Peyer's patch (tissue), 4 donors: ENCODE data around the gene LRRC1. TPM values are rescaled to one million over a fixed set of nuclear protein-coding genes. Genes with fewer than 3 reads are reported as not detected.
A peak's percentile ranks its signal among the peaks of the same experiment; 100 is the strongest.

Source experiments
- DNase-seq, 3 donors: peaks; one replicate each; pipeline ENCODE4 v3.0.0-alpha.2; 2017 to 2019
- H3K27ac ChIP-seq, 4 donors: fragments of 200-600 bp; sonication (generic); one replicate each; pipeline ENCODE4 v1.5.1; 2016 to 2019
- H3K27me3 ChIP-seq, 2 donors: fragments of 200-600 bp; sonication (generic); one replicate each; pipeline ENCODE4 v1.5.1; 2019
- H3K36me3 ChIP-seq, 3 donors: fragments of 200-600 bp; sonication (generic); one replicate each; pipeline ENCODE4 v1.5.1; 2016 to 2019
- H3K4me1 ChIP-seq, 4 donors: fragments of 200-600 bp; sonication (generic); one replicate each; pipeline ENCODE4 v1.5.1; 2016 to 2019
- H3K4me3 ChIP-seq, 4 donors: fragments of 200-600 bp; sonication (generic); 1 replicate in 3 of 4; 2 replicates in 1 of 4; pipeline ENCODE4 v1.5.1; 2016 to 2019; ENCODE audit warnings: mild to moderate bottlenecking in 1 of 4
- H3K9me3 ChIP-seq, 4 donors: fragments of 200-600 bp; sonication (generic); one replicate each; pipeline ENCODE4 v1.5.1; 2016 to 2019; ENCODE audit warnings: mild to moderate bottlenecking in 1 of 4
- POLR2A ChIP-seq, 2 donors: fragments of 450-650 bp; IDR thresholded peaks; one replicate each; pipeline ENCODE4 v1.5.1; 2017; ENCODE audit warnings: antibody characterized with exemption in 2 of 2, mild to moderate bottlenecking in 2 of 2, moderate library complexity in 2 of 2
- total RNA-seq, 4 donors: library from RNA; depleted of rRNA; stranded (reverse); fragments of >200 nt; gene quantifications; one replicate each; pipeline ENCODE4 v1.1.0, GENCODE V29; 2016
- TF ChIP-seq, protein P1 (sequence below), 6 experiments: fragments of 450-650 bp in 4 of 6; fragments of 200-600 bp in 2 of 6; sonication (generic) in 1 of 6; IDR thresholded peaks; one replicate each; pipeline ENCODE4 v1.5.1; 2017 to 2019; ENCODE audit warnings: antibody characterized with exemption in 6 of 6, mild to moderate bottlenecking in 3 of 6, moderate library complexity in 1 of 6

Gene LRRC1
- total RNA-seq, 4 donors from 2014 or later: 37.1 to 63.6 (median 49.8) TPM

DNA sequence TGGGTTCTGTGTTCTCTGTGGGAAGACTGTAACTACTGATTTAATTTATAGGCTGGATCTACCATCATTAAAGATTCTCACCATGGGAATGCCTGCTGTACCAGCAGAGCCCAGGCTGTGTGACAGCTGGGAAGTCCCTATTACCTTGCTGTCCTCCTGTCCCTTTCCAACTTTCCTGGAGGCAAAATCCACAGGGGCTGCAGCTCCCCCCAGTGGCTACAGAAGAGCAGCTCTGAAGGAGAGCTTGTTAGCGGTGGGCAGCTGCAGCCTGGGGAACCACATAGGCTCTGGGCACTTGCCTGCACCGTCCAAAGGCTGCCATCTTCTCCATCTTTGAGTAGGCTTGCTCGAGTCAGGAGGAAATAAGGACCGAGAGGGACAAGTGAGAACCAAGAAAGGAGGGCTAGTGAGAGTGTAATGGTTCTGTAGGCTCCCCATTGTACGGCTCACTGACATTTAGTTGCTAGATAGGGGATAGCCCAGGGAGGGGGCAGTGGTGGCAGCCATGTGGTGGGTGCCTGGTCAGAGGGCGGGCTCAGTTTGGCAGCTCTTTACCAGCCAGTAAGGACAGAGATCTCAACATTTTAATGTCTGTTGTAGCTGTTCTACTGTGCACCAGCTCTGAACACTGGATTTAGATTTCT, 161.4 kb downstream of the LRRC1 start:
- DNase-seq: peak in 2 of 3 donors; percentile 79 to 83
- H3K4me1 ChIP-seq: no peaks in the 10 kb centered on the region
- H3K27me3 ChIP-seq: no peaks in the 10 kb centered on the region
- H3K27ac ChIP-seq: no peak overlapping the region
- TF ChIP-seq, protein P1, sequence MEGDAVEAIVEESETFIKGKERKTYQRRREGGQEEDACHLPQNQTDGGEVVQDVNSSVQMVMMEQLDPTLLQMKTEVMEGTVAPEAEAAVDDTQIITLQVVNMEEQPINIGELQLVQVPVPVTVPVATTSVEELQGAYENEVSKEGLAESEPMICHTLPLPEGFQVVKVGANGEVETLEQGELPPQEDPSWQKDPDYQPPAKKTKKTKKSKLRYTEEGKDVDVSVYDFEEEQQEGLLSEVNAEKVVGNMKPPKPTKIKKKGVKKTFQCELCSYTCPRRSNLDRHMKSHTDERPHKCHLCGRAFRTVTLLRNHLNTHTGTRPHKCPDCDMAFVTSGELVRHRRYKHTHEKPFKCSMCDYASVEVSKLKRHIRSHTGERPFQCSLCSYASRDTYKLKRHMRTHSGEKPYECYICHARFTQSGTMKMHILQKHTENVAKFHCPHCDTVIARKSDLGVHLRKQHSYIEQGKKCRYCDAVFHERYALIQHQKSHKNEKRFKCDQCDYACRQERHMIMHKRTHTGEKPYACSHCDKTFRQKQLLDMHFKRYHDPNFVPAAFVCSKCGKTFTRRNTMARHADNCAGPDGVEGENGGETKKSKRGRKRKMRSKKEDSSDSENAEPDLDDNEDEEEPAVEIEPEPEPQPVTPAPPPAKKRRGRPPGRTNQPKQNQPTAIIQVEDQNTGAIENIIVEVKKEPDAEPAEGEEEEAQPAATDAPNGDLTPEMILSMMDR (IDR thresholded peaks at IDR 0.05): peak in 4 of 6 experiments; percentile 49 to 88 (median 76)
- no peak for TF ChIP-seq POLR2A (IDR thresholded peaks at IDR 0.05)
- H3K9me3 ChIP-seq: no peaks in the 10 kb centered on the region
- no peaks in the 10 kb centered on the region for H3K36me3 ChIP-seq
- H3K4me3 ChIP-seq: no peak overlapping the region

DNA sequence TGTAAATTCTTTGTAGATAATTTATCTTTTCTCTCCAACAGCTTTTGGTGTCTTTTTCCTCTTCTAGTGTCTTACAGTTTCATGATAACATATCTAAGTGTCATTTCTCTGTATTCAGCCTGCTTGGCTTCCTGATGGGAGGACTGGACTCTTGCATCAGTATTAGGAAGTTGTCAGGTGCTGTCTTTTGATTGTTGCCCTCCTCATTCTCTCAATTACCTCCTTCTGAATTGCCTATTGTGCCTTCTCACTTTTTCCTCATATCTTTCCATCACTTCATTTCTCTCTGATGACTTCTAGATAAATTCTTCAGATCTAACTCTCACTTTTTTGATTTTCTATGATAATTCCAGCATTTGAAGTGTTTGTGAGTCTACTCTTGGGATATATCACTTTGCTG, 162.0 kb downstream of the LRRC1 start:
- Histone ChIP-seq H3K9me3 (no peaks in the 10 kb centered on the region), H3K4me1 (no peaks in the 10 kb centered on the region), H3K4me3 (no peak overlapping the region), H3K36me3 (no peaks in the 10 kb centered on the region), H3K27ac (no peak overlapping the region), H3K27me3 (no peaks in the 10 kb centered on the region)
- TF ChIP-seq, protein P1 (IDR thresholded peaks at IDR 0.05): no peak
- TF ChIP-seq POLR2A (IDR thresholded peaks at IDR 0.05): no peak
- DNase-seq: no peak

DNA sequence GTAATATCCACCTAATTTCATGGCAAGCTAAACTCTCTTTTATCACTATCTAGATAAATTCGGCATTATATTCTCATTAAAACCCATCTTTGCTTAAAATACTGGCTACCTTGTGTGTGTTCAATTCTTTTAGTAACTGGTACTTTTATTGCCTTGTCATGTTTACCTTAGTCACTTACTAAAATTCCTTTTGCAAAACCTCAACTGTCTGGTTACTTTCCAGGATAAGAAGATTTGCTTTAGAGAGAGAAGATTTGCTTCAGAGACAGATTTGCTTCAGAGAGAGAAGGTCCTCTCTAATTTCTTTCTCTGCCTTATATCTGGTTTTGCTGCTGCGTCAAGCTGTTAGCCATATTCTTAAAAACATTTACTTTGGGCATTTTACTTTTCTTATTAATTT, 164.9 kb downstream of the LRRC1 start:
- no peak for TF ChIP-seq POLR2A (IDR thresholded peaks at IDR 0.05)
- TF ChIP-seq, protein P1 (IDR thresholded peaks at IDR 0.05): no peak
- no peaks in the 10 kb centered on the region for H3K36me3 ChIP-seq
- no peaks in the 10 kb centered on the region for H3K27me3 ChIP-seq
- H3K4me1 ChIP-seq: no peaks in the 10 kb centered on the region
- no peak for DNase-seq
- no peak overlapping the region for H3K4me3 ChIP-seq
- H3K27ac ChIP-seq: no peak overlapping the region
- no peaks in the 10 kb centered on the region for H3K9me3 ChIP-seq

DNA sequence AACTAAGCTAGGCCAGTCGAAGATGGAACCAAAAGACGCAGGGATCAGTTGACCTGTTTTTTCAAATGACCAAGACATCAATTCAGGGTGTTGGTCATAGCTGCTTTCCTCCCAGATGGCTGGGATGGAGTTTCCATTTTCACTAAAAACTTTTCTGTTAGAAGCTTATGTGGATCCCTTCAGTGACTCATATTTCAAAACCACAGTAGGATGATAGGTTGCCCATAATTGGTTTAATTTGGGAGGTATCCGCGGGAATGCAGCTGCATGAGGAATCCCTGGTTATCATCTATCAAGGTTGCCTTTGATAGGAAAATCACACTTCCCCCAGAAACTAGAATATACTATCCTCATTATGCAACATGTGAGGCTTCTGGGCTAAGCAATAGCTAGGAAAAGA, 165.5 kb downstream of the LRRC1 start:
- H3K27me3 ChIP-seq: no peaks in the 10 kb centered on the region
- H3K36me3 ChIP-seq: no peaks in the 10 kb centered on the region
- DNase-seq: no peak
- TF ChIP-seq POLR2A (IDR thresholded peaks at IDR 0.05): no peak
- TF ChIP-seq, protein P1 (IDR thresholded peaks at IDR 0.05): no peak
- H3K27ac ChIP-seq: no peak overlapping the region
- no peak overlapping the region for H3K4me3 ChIP-seq
- H3K9me3 ChIP-seq: no peaks in the 10 kb centered on the region
- no peaks in the 10 kb centered on the region for H3K4me1 ChIP-seq

DNA sequence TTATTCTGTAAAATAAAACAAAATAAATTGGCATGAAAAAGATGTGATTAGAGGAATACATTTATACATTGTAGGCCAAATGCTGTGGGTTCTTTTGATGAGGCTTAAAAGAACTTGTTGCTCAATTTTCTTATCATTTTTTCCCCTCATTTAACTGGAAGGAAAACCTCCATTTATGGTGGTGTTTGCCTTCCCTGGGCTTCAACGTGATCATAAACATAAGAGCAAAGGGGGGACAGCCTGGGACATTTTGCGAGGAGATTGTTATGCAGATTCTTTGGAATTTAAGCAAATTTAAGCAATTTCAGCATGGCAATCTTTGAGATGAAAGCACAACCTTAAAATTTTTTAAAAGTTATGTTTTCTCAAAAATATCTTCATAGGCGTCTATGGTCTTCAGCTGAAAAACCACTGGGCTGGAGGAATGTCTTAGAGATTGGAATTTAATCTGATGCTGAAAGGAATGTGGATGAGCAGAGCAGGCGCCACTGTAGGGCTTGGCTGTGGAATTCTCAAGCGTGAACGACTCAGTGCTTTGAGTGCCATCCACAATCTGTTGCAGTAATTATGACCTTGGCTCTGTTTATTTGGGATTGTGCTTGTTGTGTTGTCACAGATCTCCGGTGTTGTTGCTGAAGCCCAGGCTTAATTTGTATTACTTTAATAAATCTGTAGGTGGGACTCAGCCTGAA, 167.0 kb downstream of the LRRC1 start:
- no peaks in the 10 kb centered on the region for H3K9me3 ChIP-seq
- TF ChIP-seq POLR2A (IDR thresholded peaks at IDR 0.05): no peak
- TF ChIP-seq, protein P1 (IDR thresholded peaks at IDR 0.05): no peak
- DNase-seq: no peak
- H3K4me3 ChIP-seq: no peak overlapping the region
- no peaks in the 10 kb centered on the region for H3K27me3 ChIP-seq
- H3K36me3 ChIP-seq: no peaks in the 10 kb centered on the region
- no peak overlapping the region for H3K27ac ChIP-seq
- H3K4me1 ChIP-seq: no peaks in the 10 kb centered on the region
